HepG2 (cell line): ENCODE measurements around the gene OST4. TPM values are rescaled to one million over a fixed set of nuclear protein-coding genes. Genes with fewer than 3 reads are reported as not detected.

Source experiments
- CENPX ChIP-seq: sonication (generic); formaldehyde crosslinking; IDR thresholded peaks from 2 replicates; pipeline ENCODE4 v1.9.0; 2021; ENCODE audit warnings: mild to moderate bottlenecking, missing genetic modification reagents, moderate library complexity
- NCOA5 ChIP-seq: sonication (generic); formaldehyde crosslinking; IDR thresholded peaks from 2 replicates; pipeline ENCODE4 v1.4.0; 2020; ENCODE audit warnings: missing genetic modification reagents
- PRPF4 ChIP-seq: fragments of 200-400 bp; formaldehyde crosslinking; IDR thresholded peaks from 2 replicates; pipeline ENCODE4 v1.6.1; 2016; ENCODE audit warnings: low read length, low read depth; ENCODE audit not compliant: poor library complexity, severe bottlenecking
- RBM22 ChIP-seq: fragments of 200-400 bp; formaldehyde crosslinking; optimal IDR thresholded peaks from 2 replicates; pipeline ENCODE3; 2017; ENCODE audit warnings: mild to moderate bottlenecking, low read length, moderate library complexity
- SCMH1 ChIP-seq: sonication (generic); formaldehyde crosslinking; IDR thresholded peaks from 2 replicates; pipeline ENCODE4 v1.9.0; 2021; ENCODE audit warnings: missing genetic modification reagents, mild to moderate bottlenecking, borderline replicate concordance
- TBX3 ChIP-seq: fragments of 450-650 bp; IDR thresholded peaks from 2 replicates; pipeline ENCODE4 v1.6.1; 2017; ENCODE audit warnings: antibody characterized with exemption, mild to moderate bottlenecking, inconsistent platforms, borderline replicate concordance
- WIZ ChIP-seq: sonication (generic); formaldehyde crosslinking; IDR thresholded peaks from 2 replicates; pipeline ENCODE4 v1.5.1; 2020; ENCODE audit warnings: mild to moderate bottlenecking, missing genetic modification reagents
- ZFP82 ChIP-seq: sonication (generic); formaldehyde crosslinking; IDR thresholded peaks from 2 replicates; pipeline ENCODE4 v1.5.1; 2020; ENCODE audit warnings: mild to moderate bottlenecking, missing genetic modification reagents, borderline replicate concordance
- ZNF574 ChIP-seq: sonication (generic); formaldehyde crosslinking; IDR thresholded peaks from 2 replicates; pipeline ENCODE4 v1.4.0; 2020; ENCODE audit warnings: missing genetic modification reagents
- ZNF672 ChIP-seq: sonication (generic); formaldehyde crosslinking; IDR thresholded peaks from 2 replicates; pipeline ENCODE4 v1.8.1; 2022; ENCODE audit warnings: missing genetic modification reagents
- ZNF747 ChIP-seq: sonication (generic); formaldehyde crosslinking; IDR thresholded peaks from 2 replicates; pipeline ENCODE4 v1.8.1; 2023; ENCODE audit warnings: missing genetic modification reagents, mild to moderate bottlenecking, borderline replicate concordance
- polyA plus RNA-seq, 8 experiments: library from polyadenylated mRNA; depleted of rRNA in 3 of 8; stranded (reverse) in 7 of 8; unstranded in 1 of 8; fragments of >200 nt; fragmentation: Illumina TruSeq in 4 of 8; extraction: Trizol in 4 of 8; gene quantifications; 2 replicates each; pipeline versions ENCODE4 v1.2.1 to v1.2.3, GENCODE V29; 2011 to 2016; ENCODE audit warnings: low read depth in 4 of 8, missing spikeins in 1 of 8, mixed read lengths in 1 of 8; ENCODE audit not compliant: insufficient read depth in 1 of 8
- total RNA-seq, 5 experiments: library from RNA; depleted of rRNA; stranded (reverse); fragments of >200 nt; fragmentation: Illumina TruSeq; extraction: Trizol; gene quantifications; 2 replicates each; pipeline ENCODE4 v1.2.3, GENCODE V29; 2016; ENCODE audit warnings: low read depth in 1 of 5
- TF ChIP-seq, protein P1 (sequence below): sonication (generic); formaldehyde crosslinking; IDR thresholded peaks from 2 replicates; pipeline ENCODE4 v1.9.0; 2021; ENCODE audit warnings: mild to moderate bottlenecking, missing genetic modification reagents
- TF ChIP-seq, protein P2 (sequence below): sonication (generic); formaldehyde crosslinking; conservative IDR thresholded peaks from 2 replicates; pipeline ENCODE4 v1.8.1; 2023; ENCODE audit warnings: missing genetic modification reagents
- TF ChIP-seq, protein P3 (sequence below): sonication (generic); formaldehyde crosslinking; IDR thresholded peaks from 2 replicates; pipeline ENCODE4 v1.5.1; 2020; ENCODE audit warnings: mild to moderate bottlenecking, missing genetic modification reagents, borderline replicate concordance
- TF ChIP-seq, protein P4 (sequence below): sonication (generic); formaldehyde crosslinking; IDR thresholded peaks from 2 replicates; pipeline ENCODE4 v1.4.0; 2020; ENCODE audit warnings: missing genetic modification reagents

The OST4 gene
- total and polyA plus RNA-seq, 2 of the 13 experiments (the other 11 are each of a cell fraction or from before 2014, with no cell fraction given) = 498 to 584 TPM

DNA sequence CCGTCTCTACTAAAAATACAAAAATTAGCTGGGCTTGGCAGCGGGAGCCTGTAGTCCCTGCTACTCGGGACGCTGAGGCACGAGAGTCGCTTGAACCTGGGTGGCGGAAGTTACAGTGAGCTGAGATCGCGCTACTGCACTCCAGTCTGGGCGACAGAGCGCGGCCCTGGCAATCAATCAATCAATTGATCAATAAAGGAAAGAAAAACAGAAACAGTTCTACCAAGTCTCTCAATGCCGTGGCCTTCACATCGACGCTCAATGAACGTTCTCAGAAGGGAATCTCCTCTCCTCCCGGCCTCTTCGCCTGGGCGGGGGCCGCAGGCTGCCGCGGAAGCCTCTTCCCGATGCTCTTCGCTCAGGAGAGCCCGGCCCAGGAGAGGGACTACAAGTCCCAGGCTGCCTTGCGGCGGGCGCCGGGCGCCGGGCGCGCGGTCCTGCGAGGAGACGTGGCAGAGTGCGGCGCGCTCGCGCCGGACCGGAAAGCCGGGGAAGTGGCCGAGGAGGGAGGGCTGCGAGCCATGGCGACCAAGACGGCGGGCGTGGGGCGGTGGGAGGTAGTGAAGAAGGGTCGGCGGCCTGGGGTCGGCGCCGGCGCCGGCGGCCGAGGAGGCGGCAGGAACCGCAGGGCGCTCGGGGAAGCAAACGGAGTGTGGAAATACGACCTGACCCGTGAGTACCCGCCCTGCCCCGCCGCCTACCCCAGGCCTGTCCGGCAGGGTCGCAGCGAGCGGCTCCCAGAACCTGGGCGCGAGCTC is 38.8 kb downstream of the OST4 start, which contains the start of gene TMEM214 (continued):
- TF ChIP-seq, protein P1, sequence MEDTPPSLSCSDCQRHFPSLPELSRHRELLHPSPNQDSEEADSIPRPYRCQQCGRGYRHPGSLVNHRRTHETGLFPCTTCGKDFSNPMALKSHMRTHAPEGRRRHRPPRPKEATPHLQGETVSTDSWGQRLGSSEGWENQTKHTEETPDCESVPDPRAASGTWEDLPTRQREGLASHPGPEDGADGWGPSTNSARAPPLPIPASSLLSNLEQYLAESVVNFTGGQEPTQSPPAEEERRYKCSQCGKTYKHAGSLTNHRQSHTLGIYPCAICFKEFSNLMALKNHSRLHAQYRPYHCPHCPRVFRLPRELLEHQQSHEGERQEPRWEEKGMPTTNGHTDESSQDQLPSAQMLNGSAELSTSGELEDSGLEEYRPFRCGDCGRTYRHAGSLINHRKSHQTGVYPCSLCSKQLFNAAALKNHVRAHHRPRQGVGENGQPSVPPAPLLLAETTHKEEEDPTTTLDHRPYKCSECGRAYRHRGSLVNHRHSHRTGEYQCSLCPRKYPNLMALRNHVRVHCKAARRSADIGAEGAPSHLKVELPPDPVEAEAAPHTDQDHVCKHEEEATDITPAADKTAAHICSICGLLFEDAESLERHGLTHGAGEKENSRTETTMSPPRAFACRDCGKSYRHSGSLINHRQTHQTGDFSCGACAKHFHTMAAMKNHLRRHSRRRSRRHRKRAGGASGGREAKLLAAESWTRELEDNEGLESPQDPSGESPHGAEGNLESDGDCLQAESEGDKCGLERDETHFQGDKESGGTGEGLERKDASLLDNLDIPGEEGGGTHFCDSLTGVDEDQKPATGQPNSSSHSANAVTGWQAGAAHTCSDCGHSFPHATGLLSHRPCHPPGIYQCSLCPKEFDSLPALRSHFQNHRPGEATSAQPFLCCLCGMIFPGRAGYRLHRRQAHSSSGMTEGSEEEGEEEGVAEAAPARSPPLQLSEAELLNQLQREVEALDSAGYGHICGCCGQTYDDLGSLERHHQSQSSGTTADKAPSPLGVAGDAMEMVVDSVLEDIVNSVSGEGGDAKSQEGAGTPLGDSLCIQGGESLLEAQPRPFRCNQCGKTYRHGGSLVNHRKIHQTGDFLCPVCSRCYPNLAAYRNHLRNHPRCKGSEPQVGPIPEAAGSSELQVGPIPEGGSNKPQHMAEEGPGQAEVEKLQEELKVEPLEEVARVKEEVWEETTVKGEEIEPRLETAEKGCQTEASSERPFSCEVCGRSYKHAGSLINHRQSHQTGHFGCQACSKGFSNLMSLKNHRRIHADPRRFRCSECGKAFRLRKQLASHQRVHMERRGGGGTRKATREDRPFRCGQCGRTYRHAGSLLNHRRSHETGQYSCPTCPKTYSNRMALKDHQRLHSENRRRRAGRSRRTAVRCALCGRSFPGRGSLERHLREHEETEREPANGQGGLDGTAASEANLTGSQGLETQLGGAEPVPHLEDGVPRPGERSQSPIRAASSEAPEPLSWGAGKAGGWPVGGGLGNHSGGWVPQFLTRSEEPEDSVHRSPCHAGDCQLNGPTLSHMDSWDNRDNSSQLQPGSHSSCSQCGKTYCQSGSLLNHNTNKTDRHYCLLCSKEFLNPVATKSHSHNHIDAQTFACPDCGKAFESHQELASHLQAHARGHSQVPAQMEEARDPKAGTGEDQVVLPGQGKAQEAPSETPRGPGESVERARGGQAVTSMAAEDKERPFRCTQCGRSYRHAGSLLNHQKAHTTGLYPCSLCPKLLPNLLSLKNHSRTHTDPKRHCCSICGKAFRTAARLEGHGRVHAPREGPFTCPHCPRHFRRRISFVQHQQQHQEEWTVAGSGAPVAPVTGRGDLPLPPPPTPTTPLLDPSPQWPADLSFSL (CRISPR knock-in tag) = no peak
- TF ChIP-seq TBX3 (no peak), CENPX (no peak), WIZ (CRISPR knock-in tag) (peak; percentile 73; the same call in 1 of the 2 replicates), ZNF747 (no peak; the same call in 1 of the 2 replicates), RBM22 (no peak), SCMH1 (no peak), ZFP82 (CRISPR knock-in tag) (peak; percentile 98), ZNF672 (CRISPR knock-in tag) (no peak), PRPF4 (peak; percentile 81), ZNF574 (CRISPR knock-in tag) (peak; percentile 97), NCOA5 (CRISPR knock-in tag) (no peak)
- TF ChIP-seq, protein P2, sequence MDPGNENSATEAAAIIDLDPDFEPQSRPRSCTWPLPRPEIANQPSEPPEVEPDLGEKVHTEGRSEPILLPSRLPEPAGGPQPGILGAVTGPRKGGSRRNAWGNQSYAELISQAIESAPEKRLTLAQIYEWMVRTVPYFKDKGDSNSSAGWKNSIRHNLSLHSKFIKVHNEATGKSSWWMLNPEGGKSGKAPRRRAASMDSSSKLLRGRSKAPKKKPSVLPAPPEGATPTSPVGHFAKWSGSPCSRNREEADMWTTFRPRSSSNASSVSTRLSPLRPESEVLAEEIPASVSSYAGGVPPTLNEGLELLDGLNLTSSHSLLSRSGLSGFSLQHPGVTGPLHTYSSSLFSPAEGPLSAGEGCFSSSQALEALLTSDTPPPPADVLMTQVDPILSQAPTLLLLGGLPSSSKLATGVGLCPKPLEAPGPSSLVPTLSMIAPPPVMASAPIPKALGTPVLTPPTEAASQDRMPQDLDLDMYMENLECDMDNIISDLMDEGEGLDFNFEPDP (CRISPR knock-in tag) = no peak
- TF ChIP-seq, protein P3, sequence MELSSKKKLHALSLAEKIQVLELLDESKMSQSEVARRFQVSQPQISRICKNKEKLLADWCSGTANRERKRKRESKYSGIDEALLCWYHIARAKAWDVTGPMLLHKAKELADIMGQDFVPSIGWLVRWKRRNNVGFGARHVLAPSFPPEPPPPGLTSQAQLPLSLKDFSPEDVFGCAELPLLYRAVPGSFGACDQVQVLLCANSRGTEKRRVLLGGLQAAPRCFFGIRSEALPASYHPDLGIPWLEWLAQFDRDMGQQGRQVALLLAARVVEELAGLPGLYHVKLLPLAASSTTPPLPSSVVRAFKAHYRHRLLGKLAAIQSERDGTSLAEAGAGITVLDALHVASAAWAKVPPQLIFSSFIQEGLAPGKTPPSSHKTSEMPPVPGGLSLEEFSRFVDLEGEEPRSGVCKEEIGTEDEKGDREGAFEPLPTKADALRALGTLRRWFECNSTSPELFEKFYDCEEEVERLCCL (CRISPR knock-in tag) = no peak
- TF ChIP-seq, protein P4, sequence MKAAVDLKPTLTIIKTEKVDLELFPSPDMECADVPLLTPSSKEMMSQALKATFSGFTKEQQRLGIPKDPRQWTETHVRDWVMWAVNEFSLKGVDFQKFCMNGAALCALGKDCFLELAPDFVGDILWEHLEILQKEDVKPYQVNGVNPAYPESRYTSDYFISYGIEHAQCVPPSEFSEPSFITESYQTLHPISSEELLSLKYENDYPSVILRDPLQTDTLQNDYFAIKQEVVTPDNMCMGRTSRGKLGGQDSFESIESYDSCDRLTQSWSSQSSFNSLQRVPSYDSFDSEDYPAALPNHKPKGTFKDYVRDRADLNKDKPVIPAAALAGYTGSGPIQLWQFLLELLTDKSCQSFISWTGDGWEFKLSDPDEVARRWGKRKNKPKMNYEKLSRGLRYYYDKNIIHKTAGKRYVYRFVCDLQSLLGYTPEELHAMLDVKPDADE = no peak
